Vagina (tissue), 2 donors: ENCODE measurements around the gene KCNK3. TPM values are rescaled to one million over a fixed set of nuclear protein-coding genes. Genes with fewer than 3 reads are reported as not detected.

Experiments
- DNase-seq, 2 donors: peaks; one replicate each; pipeline ENCODE4 v3.0.0-alpha.2; 2017; ENCODE audit errors: extremely low spot score in 2 of 2
- H3K27ac ChIP-seq: fragments of 200-600 bp; sonication (generic); one replicate; pipeline ENCODE4 v1.5.1; 2019
- H3K27me3 ChIP-seq: fragments of 200-600 bp; sonication (generic); one replicate; pipeline ENCODE4 v1.5.1; 2019
- H3K36me3 ChIP-seq, 2 donors: fragments of 200-600 bp; sonication (generic); one replicate each; pipeline ENCODE4 v1.5.1; 2017 to 2019
- H3K4me1 ChIP-seq: fragments of 200-600 bp; sonication (generic); one replicate; pipeline ENCODE4 v1.5.1; 2019
- H3K4me3 ChIP-seq, 2 donors: fragments of 200-600 bp; sonication (generic); 1 replicate in 1 of 2; 2 replicates in 1 of 2; pipeline ENCODE4 v1.5.1; 2016 to 2019
- H3K9me3 ChIP-seq: fragments of 200-600 bp; sonication (generic); one replicate; pipeline ENCODE4 v1.5.1; 2019
- CTCF ChIP-seq, 3 experiments: fragments of 450-650 bp in 2 of 3; fragments of 200-600 bp in 1 of 3; sonication (generic) in 1 of 3; IDR thresholded peaks; one replicate each; pipeline ENCODE4 v1.5.1; 2017 to 2019; ENCODE audit warnings: antibody characterized with exemption in 3 of 3, mild to moderate bottlenecking in 2 of 3, moderate library complexity in 2 of 3
- POLR2A ChIP-seq, 2 donors: fragments of 450-650 bp; IDR thresholded peaks; one replicate each; pipeline ENCODE4 v1.6.1; 2017; ENCODE audit warnings: antibody characterized with exemption in 2 of 2, mild to moderate bottlenecking in 2 of 2, moderate library complexity in 2 of 2
- POLR2AphosphoS5 ChIP-seq, 2 donors: sonication (generic); formaldehyde crosslinking; IDR thresholded peaks; one replicate each; pipeline ENCODE4 v1.9.0; 2017; ENCODE audit warnings: antibody characterized with exemption in 2 of 2, mild to moderate bottlenecking in 2 of 2, low read depth in 1 of 2; ENCODE audit not compliant: insufficient read depth in 1 of 2
- intact Hi-C: fragments of 100-400 bp; cut with DNase I; formaldehyde crosslinking; loops from one replicate; pipeline ENCODE4 v1.15.1; 2023
- total RNA-seq: library from RNA; depleted of rRNA; stranded (reverse); fragments of >200 nt; gene quantifications from one replicate; pipeline ENCODE4 v1.2.3, GENCODE V29; 2016

KCNK3 gene
- total RNA-seq, 1 donor from 2014 or later: 10.6 TPM

GRCh38 chr2:26668856-26669750 lies 23.4 kb upstream of the KCNK3 start:
- no peaks in the 10 kb centered on the region for H3K4me1 ChIP-seq
- intact Hi-C loops: no loop called here
- no peak overlapping the region for H3K27ac ChIP-seq
- DNase-seq: no peak
- H3K4me3 ChIP-seq: no peak overlapping the region
- TF ChIP-seq POLR2A (IDR thresholded peaks at IDR 0.05) (no peak), CTCF (IDR thresholded peaks at IDR 0.05) (no peak), POLR2AphosphoS5 (IDR thresholded peaks at IDR 0.05; ENCODE audit: insufficient read depth in 1 of 2, low read depth in 1 of 2) (no peak)
- no peaks in the 10 kb centered on the region for H3K27me3 ChIP-seq
- H3K36me3 ChIP-seq: no peaks in the 10 kb centered on the region
- H3K9me3 ChIP-seq: no peaks in the 10 kb centered on the region

DNA sequence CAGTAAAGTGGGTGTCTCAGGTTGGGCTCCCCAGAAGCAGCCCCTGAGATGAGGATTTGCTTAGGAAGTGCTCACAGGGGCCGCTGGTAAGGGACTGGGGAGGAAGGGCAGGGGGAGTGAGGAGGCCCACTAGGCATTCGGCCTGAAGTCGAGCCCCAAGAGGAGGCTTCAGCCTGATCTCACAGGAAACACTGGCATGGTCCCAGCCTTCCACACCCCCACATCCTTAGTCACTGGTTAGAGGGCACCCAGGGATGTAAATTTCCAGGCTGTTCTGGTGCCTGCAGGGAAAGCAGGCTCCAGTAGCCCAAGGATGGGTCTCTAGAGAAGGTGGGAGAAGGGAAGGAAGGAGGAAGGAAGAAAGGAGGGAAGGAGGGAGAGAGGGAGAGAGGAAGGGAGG lies 22.4 kb upstream of the KCNK3 start:
- TF ChIP-seq CTCF (IDR thresholded peaks at IDR 0.05) (no peak), POLR2A (IDR thresholded peaks at IDR 0.05) (no peak), POLR2AphosphoS5 (IDR thresholded peaks at IDR 0.05; ENCODE audit: insufficient read depth in 1 of 2, low read depth in 1 of 2) (no peak)
- no peaks in the 10 kb centered on the region for H3K27me3 ChIP-seq
- intact Hi-C loops: no loop called here

GRCh38 chr2:26670931-26671460 lies 21.5 kb upstream of the KCNK3 start:
- Histone ChIP-seq H3K4me3 (no peak overlapping the region), H3K9me3 (no peaks in the 10 kb centered on the region), H3K27me3 (no peaks in the 10 kb centered on the region), H3K4me1 (no peaks in the 10 kb centered on the region), H3K36me3 (no peaks in the 10 kb centered on the region), H3K27ac (no peak overlapping the region)
- no peak for TF ChIP-seq POLR2A (IDR thresholded peaks at IDR 0.05)
- TF ChIP-seq CTCF (IDR thresholded peaks at IDR 0.05): no peak
- no peak for TF ChIP-seq POLR2AphosphoS5 (IDR thresholded peaks at IDR 0.05; ENCODE audit: insufficient read depth in 1 of 2, low read depth in 1 of 2)
- intact Hi-C loops: no loop called here
- no peak for DNase-seq

More for the DNA sequence above, 22.4 kb upstream of the KCNK3 start:
- no peak overlapping the region for H3K4me3 ChIP-seq
- no peaks in the 10 kb centered on the region for H3K36me3 ChIP-seq
- no peaks in the 10 kb centered on the region for H3K4me1 ChIP-seq
- H3K27ac ChIP-seq: no peak overlapping the region
- no peaks in the 10 kb centered on the region for H3K9me3 ChIP-seq
- no peak for DNase-seq

DNA sequence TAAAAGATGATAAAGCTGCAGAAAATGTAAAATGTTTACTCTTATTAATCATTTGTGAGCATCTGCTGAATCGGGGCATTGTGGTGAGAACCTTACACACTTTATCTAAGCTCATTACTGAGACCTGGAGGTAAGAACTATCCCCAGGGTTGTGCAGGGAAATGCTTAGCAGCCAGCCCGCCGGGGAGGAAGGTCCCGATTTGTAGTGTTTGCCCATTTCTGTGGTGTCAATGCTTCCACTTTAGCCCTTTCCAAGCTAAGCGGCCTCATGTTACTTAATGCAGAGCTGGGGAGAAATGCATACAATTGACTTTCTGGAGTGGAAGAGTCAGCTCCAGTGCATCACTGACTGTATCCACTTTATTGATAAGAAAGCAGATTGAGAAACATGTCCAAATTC lies 20.8 kb upstream of the KCNK3 start:
- intact Hi-C loops: no loop called here
- Histone ChIP-seq H3K27ac (no peak overlapping the region), H3K36me3 (no peaks in the 10 kb centered on the region), H3K4me3 (no peak overlapping the region), H3K27me3 (no peaks in the 10 kb centered on the region), H3K9me3 (no peaks in the 10 kb centered on the region), H3K4me1 (no peaks in the 10 kb centered on the region)
- TF ChIP-seq POLR2AphosphoS5 (IDR thresholded peaks at IDR 0.05; ENCODE audit: insufficient read depth in 1 of 2, low read depth in 1 of 2): no peak
- no peak for TF ChIP-seq POLR2A (IDR thresholded peaks at IDR 0.05)
- TF ChIP-seq CTCF (IDR thresholded peaks at IDR 0.05): no peak
- DNase-seq: no peak
